Activated CD4-positive, alpha-beta T cell treated with anti-CD3 and anti-CD28 coated beads for 36 hours (primary cell): ENCODE measurements around the gene COL11A1. TPM values are rescaled to one million over a fixed set of nuclear protein-coding genes. Genes with fewer than 3 reads are reported as not detected.
"Not testable (repeated sequence)": the region's sequence is repeated elsewhere in the genome, so short reads cannot be mapped to it uniquely, and the experiment has no call there.

Source experiments
- ATAC-seq: fragments of 200-7000 bp; cut with Tn5 transposase; one replicate; pipeline ENCODE4 v1.10.0; 2021; ENCODE audit warnings: mild to moderate bottlenecking, moderate library complexity
- CTCF ChIA-PET: fragments of 350-600 bp; sonication (Branson Sonifier 250); formaldehyde crosslinking; loops from one replicate; lab custom pipeline; 2021; ENCODE audit warnings: antibody characterized with exemption; lab: Charles Lee
- POLR2A ChIA-PET: fragments of 350-600 bp; sonication (Branson Sonifier 250); formaldehyde crosslinking; loops from one replicate; lab custom pipeline; 2021; ENCODE audit warnings: antibody characterized with exemption, inconsistent platforms; lab: Charles Lee
- DNase-seq: peaks from one replicate; pipeline ENCODE4 v3.0.0-alpha.2; 2020
- H3K27ac Mint-ChIP-seq: one replicate; pipeline ENCODE4 v1.8.0; 2021; ENCODE audit warnings: mixed read lengths
- H3K27me3 Mint-ChIP-seq: one replicate; pipeline ENCODE4 v1.8.0; 2021; ENCODE audit warnings: mixed read lengths
- H3K36me3 Mint-ChIP-seq: one replicate; pipeline ENCODE4 v1.8.0; 2021; ENCODE audit warnings: low read depth, mixed read lengths
- H3K4me1 Mint-ChIP-seq: one replicate; pipeline ENCODE4 v1.8.0; 2021; ENCODE audit warnings: mixed read lengths
- H3K4me3 Mint-ChIP-seq: one replicate; pipeline ENCODE4 v1.8.0; 2021; ENCODE audit warnings: mild to moderate bottlenecking, moderate library complexity, mixed read lengths
- H3K9me3 Mint-ChIP-seq: one replicate; pipeline ENCODE4 v1.8.0; 2021; ENCODE audit warnings: low read depth, mixed read lengths
- intact Hi-C, 2 experiments: fragments of 100-400 bp; cut with DNase I in 1 of 2; cut with micrococcal nuclease in 1 of 2; formaldehyde crosslinking; loops; one replicate each; pipeline versions ENCODE4 v1.14.2 to v1.15.1; 2022 to 2024; cut with DNase I, micrococcal nuclease
- total RNA-seq, 2 experiments: library from RNA; stranded (reverse); gene quantifications; one replicate each; pipeline ENCODE4 v1.2.3, GENCODE V29; 2021

COL11A1 gene
- total RNA-seq, 2 experiments from 2014 or later, result not detected

GRCh38 chr1:103074224-103074623, 34.1 kb downstream of the COL11A1 start:
- no peaks in the 10 kb centered on the region for H3K36me3 Mint-ChIP-seq
- ATAC-seq, result no peak
- DNase-seq, result no peak
- no peaks in the 10 kb centered on the region for H3K27me3 Mint-ChIP-seq
- no peak overlapping the region for H3K27ac Mint-ChIP-seq
- H3K4me3 Mint-ChIP-seq, result no peak overlapping the region
- H3K9me3 Mint-ChIP-seq, result no peaks in the 10 kb centered on the region
- no peaks in the 10 kb centered on the region for H3K4me1 Mint-ChIP-seq
- ChIA-PET POLR2A (no interaction called here), CTCF (no interaction called here)
- intact Hi-C loops, result no loop called here

GRCh38 chr1:103069201-103069600, 39.1 kb downstream of the COL11A1 start:
- DNase-seq (no peak), ATAC-seq (no peak)
- H3K36me3 Mint-ChIP-seq, result no peaks in the 10 kb centered on the region
- intact Hi-C loops, result no loop called here
- ChIA-PET CTCF (no interaction called here), POLR2A (no interaction called here)
- H3K4me1 Mint-ChIP-seq, result no peaks in the 10 kb centered on the region
- H3K9me3 Mint-ChIP-seq, result no peaks in the 10 kb centered on the region
- no peak overlapping the region for H3K27ac Mint-ChIP-seq
- no peaks in the 10 kb centered on the region for H3K27me3 Mint-ChIP-seq
- no peak overlapping the region for H3K4me3 Mint-ChIP-seq

GRCh38 chr1:103063921-103064320, 44.4 kb downstream of the COL11A1 start:
- ATAC-seq, result no peak
- Mint-ChIP-seq H3K27ac (no peak overlapping the region), H3K4me1 (no peaks in the 10 kb centered on the region), H3K27me3 (no peaks in the 10 kb centered on the region), H3K36me3 (no peaks in the 10 kb centered on the region), H3K9me3 (no peaks in the 10 kb centered on the region), H3K4me3 (no peak overlapping the region)
- POLR2A ChIA-PET, result no interaction called here
- CTCF ChIA-PET, result no interaction called here
- intact Hi-C loops, result no loop called here
- no peak for DNase-seq

- Mint-ChIP-seq H3K27ac (no peak overlapping the region), H3K4me3 (no peak overlapping the region), H3K27me3 (no peaks in the 10 kb centered on the region), H3K36me3 (no peaks in the 10 kb centered on the region), H3K4me1 (no peaks in the 10 kb centered on the region), H3K9me3 (no peaks in the 10 kb centered on the region)
- ATAC-seq, result no peak
- CTCF ChIA-PET, result no interaction called here
- intact Hi-C loops, result no loop called here
- no peak for DNase-seq
- POLR2A ChIA-PET, result no interaction called here
These were observed 49.9 kb downstream of the COL11A1 start for GRCh38 chr1:103058391-103058790.

- Mint-ChIP-seq H3K4me1 (no peaks in the 10 kb centered on the region), H3K36me3 (no peaks in the 10 kb centered on the region), H3K27me3 (no peaks in the 10 kb centered on the region), H3K9me3 (no peaks in the 10 kb centered on the region), H3K4me3 (no peak overlapping the region), H3K27ac (no peak overlapping the region)
- ChIA-PET POLR2A (no interaction called here), CTCF (no interaction called here)
- ATAC-seq (no peak), DNase-seq (no peak)
- intact Hi-C loops, result no loop called here
These were observed 51.9 kb downstream of the COL11A1 start for GRCh38 chr1:103056423-103056822.

GRCh38 chr1:103028110-103028509, 80.2 kb downstream of the COL11A1 start:
- ATAC-seq, intact Hi-C loops, H3K9me3 Mint-ChIP-seq, H3K36me3 Mint-ChIP-seq, H3K27ac Mint-ChIP-seq, POLR2A ChIA-PET, H3K27me3 Mint-ChIP-seq, DNase-seq, H3K4me1 Mint-ChIP-seq, CTCF ChIA-PET, H3K4me3 Mint-ChIP-seq: not testable (repeated sequence)

- Mint-ChIP-seq H3K27ac (no peak overlapping the region), H3K4me3 (no peak overlapping the region), H3K36me3 (no peaks in the 10 kb centered on the region), H3K9me3 (peaks cover under 1% of the 10 kb centered on the region), H3K4me1 (no peaks in the 10 kb centered on the region), H3K27me3 (no peaks in the 10 kb centered on the region)
- ATAC-seq (no peak), DNase-seq (no peak)
- intact Hi-C loops, result no loop called here
- CTCF ChIA-PET, result no interaction called here
- POLR2A ChIA-PET, result no interaction called here
These were observed 82.4 kb downstream of the COL11A1 start for GRCh38 chr1:103025858-103026409.

- no peak for DNase-seq
- Mint-ChIP-seq H3K9me3 (no peaks in the 10 kb centered on the region), H3K27me3 (no peaks in the 10 kb centered on the region), H3K4me3 (no peak overlapping the region), H3K36me3 (no peaks in the 10 kb centered on the region), H3K4me1 (no peaks in the 10 kb centered on the region), H3K27ac (no peak overlapping the region)
- ChIA-PET POLR2A (no interaction called here), CTCF (no interaction called here)
- no peak for ATAC-seq
- intact Hi-C loops, result no loop called here
These were observed 84.3 kb downstream of the COL11A1 start for GRCh38 chr1:103024051-103024450.

GRCh38 chr1:103002005-103002404, 106.3 kb downstream of the COL11A1 start:
- Mint-ChIP-seq H3K4me3 (no peak overlapping the region), H3K9me3 (no peaks in the 10 kb centered on the region), H3K27ac (no peak overlapping the region), H3K4me1 (no peaks in the 10 kb centered on the region), H3K27me3 (no peaks in the 10 kb centered on the region), H3K36me3 (no peaks in the 10 kb centered on the region)
- POLR2A ChIA-PET, result no interaction called here
- no peak for DNase-seq
- ATAC-seq, result no peak
- intact Hi-C loops, result no loop called here
- CTCF ChIA-PET, result interaction anchor here (0.6 kb wide), 1 partner anchor 631 kb away, joined by 3 read pairs; no protein-coding TSS in a partner anchor

- H3K27me3 Mint-ChIP-seq, result no peaks in the 10 kb centered on the region
- ChIA-PET POLR2A (no interaction called here), CTCF (interaction anchor here (1.7 kb wide), 1 partner anchor 9 kb away, joined by 10 read pairs; no protein-coding TSS in a partner anchor)
- DNase-seq (no peak), ATAC-seq (no peak)
- H3K4me1 Mint-ChIP-seq, result no peaks in the 10 kb centered on the region
- no peak overlapping the region for H3K27ac Mint-ChIP-seq
- intact Hi-C loops, result no loop called here
- H3K36me3 Mint-ChIP-seq, result no peaks in the 10 kb centered on the region
- no peaks in the 10 kb centered on the region for H3K9me3 Mint-ChIP-seq
- H3K4me3 Mint-ChIP-seq, result no peak overlapping the region
These were observed 129.4 kb downstream of the COL11A1 start for GRCh38 chr1:102978874-102979273.

- Mint-ChIP-seq H3K4me3 (no peak overlapping the region), H3K27ac (no peak overlapping the region), H3K9me3 (no peaks in the 10 kb centered on the region), H3K36me3 (no peaks in the 10 kb centered on the region), H3K4me1 (no peaks in the 10 kb centered on the region), H3K27me3 (no peaks in the 10 kb centered on the region)
- ATAC-seq (no peak), DNase-seq (no peak)
- POLR2A ChIA-PET, result no interaction called here
- CTCF ChIA-PET, result interaction anchor here (1.4 kb wide), 1 partner anchor 9 kb away, joined by 4 read pairs; no protein-coding TSS in a partner anchor
- intact Hi-C loops, result no loop called here
These were observed 131.0 kb downstream of the COL11A1 start for GRCh38 chr1:102977292-102977691.

GRCh38 chr1:102970496-102971078, 137.7 kb downstream of the COL11A1 start:
- ChIA-PET POLR2A (interaction anchor here (0.6 kb wide), 1 partner anchor 493 kb away, joined by 4 read pairs; no protein-coding TSS in a partner anchor), CTCF (interaction anchor here (0.6 to 1.9 kb wide), 8 partner anchors 9 to 981 kb away, joined by 3 to 10 read pairs (median 4); no protein-coding TSS in a partner anchor)
- Mint-ChIP-seq H3K4me3 (no peak overlapping the region), H3K9me3 (no peaks in the 10 kb centered on the region), H3K4me1 (no peaks in the 10 kb centered on the region), H3K36me3 (no peaks in the 10 kb centered on the region), H3K27ac (no peak overlapping the region), H3K27me3 (no peaks in the 10 kb centered on the region)
- intact Hi-C loops, result loop anchor here in 1 of 2 experiments (1.0 to 2.0 kb wide), 2 partner anchors 419 to 544 kb away; no protein-coding TSS in a partner anchor
- DNase-seq (peak; percentile 15), ATAC-seq (no peak)
